Skeletal muscle satellite cell (primary cell): Measurements from ENCODE around the gene PEX5.
"Not testable (repeated sequence)": the region's sequence is repeated elsewhere in the genome, so short reads cannot be mapped to it uniquely, and the experiment has no call there.

ENCODE experiments used
- H3K27me3 ChIP-seq: 2 replicates; pipeline ENCODE4 v1.7.0; 2013; ENCODE audit warnings: low read length; ENCODE audit not compliant: control insufficient read depth, insufficient read depth
- H3K36me3 ChIP-seq: 2 replicates; pipeline ENCODE4 v1.7.0; 2013; ENCODE audit warnings: mild to moderate bottlenecking, control low read depth, low read length; ENCODE audit not compliant: insufficient read depth
- H3K4me1 ChIP-seq: 2 replicates; pipeline ENCODE4 v1.7.0; 2013; ENCODE audit warnings: low read length; ENCODE audit not compliant: control insufficient read depth, insufficient read depth
- H3K4me2 ChIP-seq: 2 replicates; pipeline ENCODE4 v1.7.0; 2013; ENCODE audit warnings: mild to moderate bottlenecking, low read length
- H3K4me3 ChIP-seq: 2 replicates; pipeline ENCODE4 v1.7.0; 2013; ENCODE audit warnings: low read length
- H3K9ac ChIP-seq: 2 replicates; pipeline ENCODE4 v1.7.0; 2013; ENCODE audit warnings: mild to moderate bottlenecking, low read depth, low read length, moderate library complexity
- H3K9me3 ChIP-seq: replicated peaks from 2 replicates; pipeline ENCODE4 v1.7.0; 2013; ENCODE audit warnings: mild to moderate bottlenecking, control low read depth, low read length

The PEX5 gene

DNA sequence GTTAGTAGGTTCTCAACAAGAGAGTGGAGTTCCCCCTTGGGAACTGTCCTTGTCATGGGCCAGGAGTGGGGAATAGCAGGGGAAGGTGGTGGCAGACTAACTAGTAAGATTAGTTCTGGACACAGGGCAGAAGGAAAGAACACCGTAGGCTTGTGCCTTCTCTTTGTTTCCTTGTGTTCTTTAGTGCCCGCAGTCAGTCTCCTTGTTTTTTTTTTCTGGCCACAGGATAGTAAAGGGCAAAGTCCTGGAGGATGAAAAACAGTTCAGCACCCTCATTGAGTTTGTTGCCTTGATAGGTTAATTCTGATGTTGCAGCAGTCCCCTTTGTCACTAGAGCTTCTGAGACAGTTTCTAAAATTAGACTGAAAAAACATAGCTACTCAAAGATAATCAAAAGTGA lies 8.4 kb downstream of the PEX5 start:
- H3K9ac ChIP-seq: no peak overlapping the region
- no peak overlapping the region for H3K4me3 ChIP-seq
- no peaks in the 10 kb centered on the region for H3K27me3 ChIP-seq
- H3K4me2 ChIP-seq: no peak overlapping the region
- H3K4me1 ChIP-seq: no peaks in the 10 kb centered on the region
- peaks cover 26% of the 10 kb centered on the region for H3K36me3 ChIP-seq
- no peaks in the 10 kb centered on the region for H3K9me3 ChIP-seq

DNA sequence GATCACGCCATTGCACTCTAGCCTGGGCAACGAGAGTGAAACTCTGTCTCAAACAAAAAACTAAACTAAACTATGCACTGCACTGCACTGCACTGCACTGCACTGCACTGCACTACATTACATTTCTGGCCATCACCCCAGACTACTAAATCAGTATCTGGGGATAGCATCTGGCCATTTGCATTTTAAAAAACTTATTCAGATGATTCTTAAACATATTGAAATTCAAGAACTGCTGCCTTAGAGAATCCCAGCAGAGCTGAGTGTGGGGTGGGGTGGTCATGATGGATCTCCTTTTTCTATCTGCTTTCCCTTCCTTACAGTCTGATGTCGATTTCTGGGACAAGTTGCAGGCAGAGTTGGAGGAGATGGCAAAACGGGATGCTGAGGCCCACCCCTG lies 13.6 kb downstream of the PEX5 start:
- no peak overlapping the region for H3K4me3 ChIP-seq
- no peak overlapping the region for H3K9ac ChIP-seq
- peaks cover 41% of the 10 kb centered on the region for H3K36me3 ChIP-seq
- no peaks in the 10 kb centered on the region for H3K27me3 ChIP-seq
- H3K4me1 ChIP-seq: no peaks in the 10 kb centered on the region
- H3K9me3 ChIP-seq: no peaks in the 10 kb centered on the region
- H3K4me2 ChIP-seq: no peak overlapping the region

DNA sequence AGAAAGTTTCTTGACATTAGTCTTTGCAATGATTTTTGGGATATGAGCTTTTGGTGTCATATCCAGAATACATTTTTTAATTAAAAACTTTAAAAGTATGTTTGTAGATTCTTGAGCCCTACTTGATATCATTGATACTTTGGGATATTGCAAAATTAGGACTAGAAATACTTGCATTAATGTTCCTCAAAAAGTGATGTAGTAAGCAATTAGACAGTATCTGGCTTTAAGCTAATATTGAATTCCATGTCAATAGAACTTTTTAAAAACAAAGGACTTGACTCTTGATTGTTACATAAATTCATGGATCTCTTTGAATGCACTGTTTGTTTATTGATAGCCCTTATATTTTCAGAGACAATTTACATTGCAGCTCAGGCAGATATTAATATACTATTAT lies 15.6 kb downstream of the PEX5 start:
- H3K4me3 ChIP-seq: no peak overlapping the region
- no peaks in the 10 kb centered on the region for H3K27me3 ChIP-seq
- no peaks in the 10 kb centered on the region for H3K9me3 ChIP-seq
- H3K36me3 ChIP-seq: peaks cover 53% of the 10 kb centered on the region
- H3K4me2 ChIP-seq: no peak overlapping the region
- no peaks in the 10 kb centered on the region for H3K4me1 ChIP-seq
- no peak overlapping the region for H3K9ac ChIP-seq

GRCh38 chr12:7206691-7207090 lies 17.2 kb downstream of the PEX5 start:
- peaks cover 64% of the 10 kb centered on the region for H3K36me3 ChIP-seq

DNA sequence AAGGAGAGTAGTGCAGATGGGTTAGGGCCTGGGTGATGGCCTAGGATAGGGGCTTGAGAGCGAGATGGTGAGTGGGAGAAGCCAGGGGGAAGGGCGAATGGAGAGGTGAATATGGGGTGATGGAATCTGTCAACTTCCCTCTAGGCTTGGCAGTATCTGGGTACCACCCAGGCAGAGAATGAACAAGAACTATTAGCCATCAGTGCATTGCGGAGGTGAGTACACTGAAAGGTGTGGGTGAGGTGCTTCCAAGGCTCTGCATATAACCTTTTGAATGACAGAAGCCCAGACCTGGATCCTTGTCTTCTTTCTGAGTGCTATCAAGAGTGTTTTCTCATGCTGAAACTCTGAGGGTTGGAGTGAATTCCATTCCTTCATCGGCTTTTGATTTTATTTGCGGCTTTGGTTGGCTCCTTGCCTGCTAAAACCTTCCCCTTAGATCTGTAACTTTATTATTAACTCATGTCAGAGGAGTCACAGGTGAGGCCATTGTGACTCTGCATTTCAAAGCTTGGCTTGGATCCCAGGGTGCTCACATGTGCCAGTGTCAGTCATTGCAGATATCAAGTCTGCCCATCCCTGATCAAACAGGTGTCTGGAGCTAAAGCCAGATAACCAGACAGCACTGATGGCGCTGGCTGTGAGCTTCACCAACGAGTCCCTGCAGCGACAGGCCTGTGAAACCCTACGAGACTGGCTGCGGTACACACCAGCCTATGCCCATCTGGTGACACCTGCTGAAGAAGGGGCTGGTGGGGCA lies 18.6 kb downstream of the PEX5 start:
- Histone ChIP-seq H3K9ac (no peak overlapping the region), H3K4me2 (no peak overlapping the region), H3K4me1 (no peaks in the 10 kb centered on the region), H3K4me3 (no peak overlapping the region), H3K27me3 (no peaks in the 10 kb centered on the region), H3K36me3 (peaks cover 61% of the 10 kb centered on the region), H3K9me3 (no peaks in the 10 kb centered on the region)

More at GRCh38 chr12:7206691-7207090, 17.2 kb downstream of the PEX5 start:
- Histone ChIP-seq H3K4me3 (no peak overlapping the region), H3K9me3 (no peaks in the 10 kb centered on the region), H3K9ac (no peak overlapping the region), H3K4me2 (no peak overlapping the region), H3K27me3 (no peaks in the 10 kb centered on the region), H3K4me1 (no peaks in the 10 kb centered on the region)

GRCh38 chr12:7209958-7210357 lies 20.5 kb downstream of the PEX5 start:
- Histone ChIP-seq H3K4me3 (no peak overlapping the region), H3K36me3 (peaks cover 51% of the 10 kb centered on the region), H3K9me3 (no peaks in the 10 kb centered on the region), H3K9ac (no peak overlapping the region), H3K4me2 (no peak overlapping the region), H3K27me3 (no peaks in the 10 kb centered on the region), H3K4me1 (no peaks in the 10 kb centered on the region)

GRCh38 chr12:7210642-7211151 lies 21.2 kb downstream of the PEX5 start:
- Histone ChIP-seq H3K4me3 (no peak overlapping the region), H3K4me2 (no peak overlapping the region), H3K36me3 (peaks cover 51% of the 10 kb centered on the region), H3K9me3 (no peaks in the 10 kb centered on the region), H3K4me1 (no peaks in the 10 kb centered on the region), H3K9ac (no peak overlapping the region), H3K27me3 (no peaks in the 10 kb centered on the region)

- Histone ChIP-seq H3K9ac (no peak overlapping the region), H3K36me3 (peaks cover 41% of the 10 kb centered on the region), H3K4me2 (no peak overlapping the region), H3K9me3 (no peaks in the 10 kb centered on the region), H3K4me1 (no peaks in the 10 kb centered on the region), H3K4me3 (no peak overlapping the region), H3K27me3 (peaks cover 6% of the 10 kb centered on the region)
Observed at GRCh38 chr12:7212678-7213077, 23.2 kb downstream of the PEX5 start.

- H3K27me3 ChIP-seq, H3K4me2 ChIP-seq, H3K9me3 ChIP-seq, H3K4me3 ChIP-seq, H3K4me1 ChIP-seq, H3K9ac ChIP-seq: not testable (repeated sequence)
- peaks cover 30% of the 10 kb centered on the region for H3K36me3 ChIP-seq
Observed at GRCh38 chr12:7213745-7214144, 24.3 kb downstream of the PEX5 start.

GRCh38 chr12:7217475-7218069 lies 28.1 kb downstream of the PEX5 start:
- H3K9me3 ChIP-seq: no peaks in the 10 kb centered on the region
- peaks cover 9% of the 10 kb centered on the region for H3K27me3 ChIP-seq
- H3K4me3 ChIP-seq: no peak overlapping the region
- H3K4me2 ChIP-seq: no peak overlapping the region
- H3K4me1 ChIP-seq: no peaks in the 10 kb centered on the region
- no peak overlapping the region for H3K9ac ChIP-seq
- H3K36me3 ChIP-seq: peaks cover 3% of the 10 kb centered on the region

DNA sequence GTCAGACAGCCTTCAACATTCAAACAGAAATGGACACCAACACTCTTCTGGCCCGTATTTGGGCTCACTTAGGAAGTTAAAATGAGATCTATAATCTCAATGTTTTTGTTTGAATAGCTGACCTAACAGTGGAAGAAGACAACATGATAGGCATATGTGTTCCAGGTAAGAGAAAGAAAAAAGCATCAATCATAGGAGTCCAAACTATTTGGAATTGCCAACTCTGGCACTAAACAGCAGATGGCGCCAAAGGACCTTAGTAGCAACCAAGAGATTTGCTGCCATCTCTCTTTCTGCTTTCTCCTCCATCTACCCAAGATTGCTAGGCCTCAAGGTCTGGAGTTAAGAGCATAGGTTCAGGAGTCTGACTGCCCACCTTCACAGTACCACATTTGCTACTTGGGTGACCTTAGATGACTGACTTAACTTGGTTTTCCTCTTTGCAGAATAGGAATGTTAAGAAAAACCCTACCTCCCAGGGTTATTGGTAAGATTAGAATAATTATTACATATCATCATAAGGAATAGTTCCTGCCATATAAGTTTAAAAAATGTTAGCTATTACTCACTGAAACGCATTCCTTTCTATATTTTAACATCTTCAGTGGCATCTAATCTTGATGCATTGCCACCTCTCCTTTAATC lies 30.2 kb downstream of the PEX5 start:
- Histone ChIP-seq H3K27me3 (peaks cover 9% of the 10 kb centered on the region), H3K4me2 (no peak overlapping the region), H3K36me3 (no peaks in the 10 kb centered on the region), H3K4me3 (no peak overlapping the region), H3K4me1 (no peaks in the 10 kb centered on the region), H3K9ac (no peak overlapping the region), H3K9me3 (no peaks in the 10 kb centered on the region)
